NCI-H345 (cell line): ENCODE measurements around the gene MTRR.
"Not testable (repeated sequence)": the region's sequence is repeated elsewhere in the genome, so short reads cannot be mapped to it uniquely, and the experiment has no call there.

Experiments used
- DNase-seq: peaks from one replicate; lab custom pipeline; 2025; lab: John Stamatoyannopoulos, UW

The MTRR gene

DNA sequence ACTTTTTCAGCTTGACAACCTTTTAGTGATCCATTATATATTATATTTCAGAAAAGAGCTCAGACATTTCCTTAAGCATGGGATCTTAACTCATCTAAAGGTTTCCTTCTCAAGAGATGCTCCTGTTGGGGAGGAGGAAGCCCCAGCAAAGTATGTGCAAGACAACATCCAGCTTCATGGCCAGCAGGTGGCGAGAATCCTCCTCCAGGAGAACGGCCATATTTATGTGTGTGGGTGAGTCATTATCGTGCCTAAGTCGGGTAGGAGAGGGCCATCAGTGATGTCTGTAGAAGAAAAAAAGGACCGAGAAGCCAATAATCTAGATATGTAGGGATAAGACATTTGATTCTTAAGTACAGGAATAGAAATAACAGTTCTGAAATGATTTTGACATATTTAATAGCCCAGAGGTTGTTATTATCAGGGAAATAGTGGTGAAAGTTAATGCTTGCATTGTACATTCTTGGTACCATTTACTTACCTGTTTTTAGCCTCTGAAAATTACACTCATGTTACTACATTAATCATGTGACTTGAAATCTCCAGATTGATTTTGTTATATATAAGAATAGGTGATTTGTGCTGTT lies 28.2 kb downstream of the MTRR start:
- DNase-seq = no peak

DNA sequence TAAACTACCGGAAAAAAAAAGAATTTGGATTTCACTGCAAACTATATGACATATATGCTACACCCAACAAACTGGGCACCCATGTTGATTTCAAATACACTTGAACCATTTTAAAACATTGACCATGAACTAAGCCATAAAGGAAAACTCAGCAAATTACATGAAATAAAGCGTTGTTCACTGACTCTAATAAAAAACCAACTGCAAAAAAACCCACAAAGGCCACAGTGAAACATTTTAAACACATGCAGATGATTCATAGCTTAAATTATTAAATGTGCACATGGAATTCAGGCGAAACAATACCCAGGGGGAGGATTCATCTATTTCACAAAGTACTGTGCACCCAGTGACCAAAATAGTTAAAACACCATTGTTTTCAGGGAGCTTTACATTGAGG lies 33.3 kb downstream of the MTRR start:
- DNase-seq = no peak

DNA sequence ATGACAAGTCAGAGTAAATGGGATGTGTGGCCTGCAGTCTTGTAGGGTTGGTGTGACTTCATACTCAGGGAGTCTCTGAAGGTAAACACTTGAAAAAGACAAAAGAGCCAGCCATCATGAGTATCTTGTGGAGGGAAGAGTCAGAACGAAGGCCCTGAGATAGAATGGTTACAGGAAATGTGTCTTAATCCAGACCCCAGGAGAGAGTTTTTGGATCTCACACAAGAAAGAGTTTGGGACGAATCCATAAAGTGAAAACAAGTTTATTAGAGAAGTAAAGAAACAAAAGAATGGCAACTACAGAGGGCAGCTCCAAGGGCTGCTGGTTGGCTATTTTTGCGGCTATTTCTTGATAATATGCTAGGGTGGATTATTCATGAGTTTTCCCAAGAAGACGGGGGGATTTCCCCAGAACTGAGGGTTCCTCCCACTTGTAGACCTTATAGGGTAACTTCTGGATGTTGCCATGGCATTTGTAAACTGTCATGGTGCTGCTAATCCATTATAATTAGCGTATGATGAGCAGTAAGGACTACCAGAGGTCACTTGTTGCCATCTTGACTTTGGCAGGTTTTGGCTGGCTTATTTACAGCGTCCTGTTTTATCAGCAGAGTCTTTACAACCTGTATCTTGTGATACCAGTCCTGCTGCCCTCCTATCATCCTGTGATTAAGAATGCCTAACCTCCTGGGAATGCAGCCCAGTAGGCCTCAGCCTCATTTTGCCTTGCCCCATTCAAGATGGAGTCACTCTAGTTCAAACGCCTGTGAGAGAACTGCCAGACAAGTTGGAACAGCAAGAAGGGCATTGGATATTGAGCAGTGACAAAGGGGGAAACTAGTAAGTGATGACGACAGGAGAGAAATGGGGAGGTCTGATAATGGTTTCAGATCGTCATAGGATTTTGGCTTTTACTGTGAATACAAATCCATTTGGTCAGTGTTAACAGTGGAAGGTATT lies 34.0 kb downstream of the MTRR start:
- no peak for DNase-seq

DNA sequence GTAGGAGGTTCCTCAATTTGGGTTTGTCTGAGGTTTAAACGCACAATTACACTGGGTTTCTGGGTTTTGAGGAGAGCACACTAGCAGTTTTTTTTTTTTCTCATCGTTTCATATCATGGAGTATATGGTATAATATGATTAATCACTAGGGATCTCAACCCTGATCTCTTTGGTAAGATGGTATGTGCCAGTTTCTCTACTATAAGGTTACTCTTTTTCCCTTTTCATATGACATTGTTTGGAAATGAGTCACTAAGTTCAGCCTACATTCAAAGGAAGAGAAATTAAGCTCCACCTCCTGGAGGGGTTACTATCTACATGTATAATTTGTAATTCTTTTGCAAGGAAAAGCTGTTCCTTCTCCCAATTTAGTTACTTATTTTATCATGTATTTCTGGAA lies 35.2 kb downstream of the MTRR start:
- DNase-seq = no peak

DNA sequence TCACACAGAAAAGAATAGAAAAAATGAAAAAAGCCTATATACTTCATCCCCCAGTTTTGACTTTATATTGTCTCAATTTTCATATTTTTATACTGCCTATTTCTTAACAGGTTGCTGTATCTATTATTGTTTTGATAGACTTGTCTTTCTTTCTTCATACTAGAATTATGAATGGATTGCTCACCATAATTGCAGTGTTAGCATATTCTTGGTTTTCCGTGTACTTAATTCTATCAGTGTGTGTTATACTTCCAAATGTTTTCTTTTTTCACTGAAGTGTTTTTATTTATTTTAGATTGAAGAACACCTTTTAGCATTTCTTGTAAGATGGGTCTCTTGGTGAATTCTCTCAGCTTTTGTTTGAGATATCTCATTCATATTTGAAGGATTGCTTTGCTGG lies 38.7 kb downstream of the MTRR start:
- no peak for DNase-seq

DNA sequence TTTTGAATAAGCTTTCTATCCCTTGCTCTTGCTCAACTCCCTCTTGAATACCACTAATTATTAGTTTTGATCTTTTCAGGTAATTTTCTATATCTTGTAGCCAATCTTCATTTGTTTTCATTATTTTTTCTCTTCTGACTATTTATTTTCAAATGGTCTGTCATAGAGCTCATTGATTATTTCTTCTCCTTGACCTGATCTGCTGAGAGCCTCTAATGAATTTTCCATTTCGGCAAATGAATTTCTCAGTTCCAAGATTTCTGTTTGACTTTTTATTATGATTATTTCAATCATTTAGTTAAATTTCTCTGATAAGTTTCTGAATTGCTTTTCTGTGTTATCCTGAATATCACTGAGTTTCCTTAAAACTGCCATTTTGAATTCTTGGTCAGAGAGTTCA lies 39.4 kb downstream of the MTRR start:
- DNase-seq = no peak

DNA sequence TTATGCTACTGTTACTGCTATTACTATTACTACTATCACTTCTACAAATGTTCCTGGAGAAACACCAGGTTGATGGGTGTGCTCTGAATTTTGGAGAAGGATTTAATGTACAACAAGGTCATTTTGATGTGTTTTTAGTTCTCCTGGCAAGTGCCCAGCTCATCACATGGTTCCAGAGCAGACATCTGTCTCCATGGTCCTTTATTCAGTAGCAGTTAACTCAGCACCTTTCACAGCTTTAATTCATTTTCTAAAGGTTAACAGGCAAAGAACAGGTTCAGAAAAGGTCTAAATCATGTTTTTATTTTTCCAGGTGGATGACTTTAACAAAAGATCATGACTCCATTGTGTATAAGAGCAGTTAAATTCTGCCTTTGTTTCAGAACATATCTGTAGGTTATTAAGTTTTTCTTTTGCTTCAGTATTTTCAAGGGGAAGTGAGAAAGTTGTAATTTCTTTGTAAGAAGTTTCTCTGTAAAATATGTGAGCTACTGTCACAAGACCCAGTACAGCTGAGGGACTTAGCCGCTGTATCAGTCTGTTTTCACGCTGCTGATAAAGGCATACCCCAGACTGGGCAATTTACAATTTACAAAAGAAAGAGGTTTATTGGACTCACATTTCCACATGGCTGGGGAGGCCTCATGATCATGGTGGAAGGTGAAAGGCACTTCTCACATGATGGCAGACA lies 41.9 kb downstream of the MTRR start:
- no peak for DNase-seq

DNA sequence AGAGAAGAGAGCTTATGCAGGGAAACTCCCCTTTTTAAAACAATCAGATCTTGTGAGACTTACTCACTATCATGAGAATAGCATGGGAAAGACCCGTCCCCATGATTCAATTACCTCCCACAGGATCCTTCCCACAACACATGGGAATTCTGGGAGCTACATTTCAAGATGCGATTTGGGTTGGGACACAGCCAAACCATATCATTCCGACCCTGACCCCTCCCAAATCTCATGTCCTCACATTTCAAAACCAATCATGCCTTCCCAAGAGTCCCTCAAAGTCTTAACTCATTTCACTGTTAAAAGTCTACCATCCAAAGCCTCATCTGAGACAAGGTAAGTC lies 42.5 kb downstream of the MTRR start:
- DNase-seq = not testable (repeated sequence)

DNA sequence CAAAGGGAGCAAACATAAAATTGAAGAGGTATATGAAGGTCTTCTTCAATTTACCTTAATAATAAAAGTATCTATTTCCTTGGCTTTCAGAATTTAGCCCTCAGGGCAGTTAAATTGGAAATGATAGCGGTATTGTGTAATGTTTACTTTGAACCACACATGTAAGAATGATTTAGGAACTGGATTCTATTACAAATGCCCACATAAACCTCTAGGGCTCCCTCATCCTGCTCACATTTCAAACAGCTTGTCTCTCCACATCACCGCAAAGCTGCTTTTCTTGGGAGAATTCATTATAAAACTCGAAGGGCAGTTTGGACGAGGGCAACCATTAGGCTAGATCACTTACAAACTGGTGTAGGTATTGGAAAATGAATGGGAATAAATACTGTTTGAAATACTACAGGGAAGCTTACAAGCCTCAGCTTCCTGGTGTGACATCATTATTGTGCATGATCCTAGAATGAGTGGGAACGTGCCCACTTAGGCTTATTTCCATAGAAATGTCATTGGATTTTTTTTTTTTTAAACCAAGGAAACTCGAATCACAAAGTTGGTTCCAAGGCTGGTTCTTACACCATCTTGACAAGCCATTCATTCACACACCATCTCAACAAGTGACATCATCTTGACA lies 47.3 kb downstream of the MTRR start:
- DNase-seq = no peak

DNA sequence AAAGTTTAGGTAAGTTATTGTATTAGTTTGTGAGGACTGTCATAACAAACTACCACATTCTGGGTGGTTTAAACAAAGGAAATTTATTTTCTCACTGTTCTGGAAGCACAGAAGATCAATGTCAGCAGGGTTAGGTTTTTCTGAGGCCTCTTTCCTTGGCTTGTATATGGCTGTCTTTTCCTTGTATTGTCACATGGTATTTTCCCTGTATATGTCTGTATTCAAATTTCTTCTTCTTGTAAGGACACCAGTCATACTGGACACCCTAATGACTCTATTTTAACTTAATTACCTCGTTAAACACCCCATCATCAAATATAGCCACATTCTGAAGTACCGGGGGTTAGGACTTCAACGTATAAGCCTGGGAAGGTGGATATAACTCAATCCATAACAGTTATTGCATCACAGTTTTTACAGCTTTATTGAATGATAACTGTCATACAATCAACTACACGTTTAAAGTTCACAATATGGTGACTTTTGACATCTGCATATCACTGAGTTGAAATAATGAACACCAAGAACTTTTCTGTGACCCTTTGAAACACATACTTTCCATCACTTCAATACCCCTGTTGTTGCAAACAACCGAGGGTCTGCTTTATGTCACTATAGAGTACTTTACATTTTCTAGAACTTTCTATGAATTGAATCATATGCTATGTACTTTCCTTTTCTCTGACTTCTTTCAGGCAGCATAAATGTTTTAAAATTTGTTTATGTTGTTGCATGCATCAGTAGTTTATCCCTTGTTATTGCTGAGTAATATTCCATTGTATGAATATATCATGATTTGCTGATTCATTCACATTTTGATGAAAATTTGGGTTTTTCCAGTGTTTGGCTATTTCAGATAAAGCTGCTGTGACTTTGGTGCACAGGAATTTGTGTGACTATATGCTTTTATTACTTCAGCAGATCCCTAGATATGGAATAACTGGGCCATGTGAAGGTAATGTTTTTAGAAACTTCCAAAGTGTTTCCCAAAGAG lies 48.5 kb downstream of the MTRR start:
- DNase-seq = no peak

DNA sequence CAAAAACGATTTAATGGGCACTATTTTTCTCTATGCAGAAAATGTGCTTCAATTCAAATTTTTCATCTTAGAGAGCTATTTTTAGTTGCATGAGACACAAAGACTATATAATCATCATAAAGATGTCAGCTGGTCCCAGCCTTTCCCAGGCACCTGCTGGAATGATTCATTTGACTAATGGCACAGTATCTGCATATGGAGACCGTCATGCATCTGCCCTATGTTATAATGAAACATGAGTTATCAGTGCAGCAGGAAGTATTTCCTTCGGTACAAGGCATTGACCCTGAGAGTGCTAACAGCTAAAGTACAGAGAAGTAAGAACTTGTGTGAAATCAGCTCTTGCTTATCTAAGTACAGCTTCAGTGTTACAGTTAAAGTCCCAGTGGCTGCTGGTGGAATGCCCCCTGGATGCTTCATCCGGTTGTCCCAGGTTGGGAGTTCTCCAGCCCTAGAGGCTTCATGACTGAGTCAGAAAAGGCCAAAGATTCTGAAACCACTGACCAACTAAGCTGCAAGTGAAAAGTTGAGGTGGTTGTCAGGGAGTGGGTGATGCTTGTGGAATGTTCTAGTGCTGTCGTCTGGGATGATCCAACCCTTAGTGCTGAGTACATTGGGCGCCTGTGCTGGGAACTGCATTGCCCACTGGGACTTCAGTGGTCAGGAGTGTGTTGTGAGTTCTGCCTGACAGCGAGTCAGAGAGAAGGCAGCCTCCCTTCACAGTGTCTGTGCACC lies 57.2 kb downstream of the MTRR start:
- no peak for DNase-seq

DNA sequence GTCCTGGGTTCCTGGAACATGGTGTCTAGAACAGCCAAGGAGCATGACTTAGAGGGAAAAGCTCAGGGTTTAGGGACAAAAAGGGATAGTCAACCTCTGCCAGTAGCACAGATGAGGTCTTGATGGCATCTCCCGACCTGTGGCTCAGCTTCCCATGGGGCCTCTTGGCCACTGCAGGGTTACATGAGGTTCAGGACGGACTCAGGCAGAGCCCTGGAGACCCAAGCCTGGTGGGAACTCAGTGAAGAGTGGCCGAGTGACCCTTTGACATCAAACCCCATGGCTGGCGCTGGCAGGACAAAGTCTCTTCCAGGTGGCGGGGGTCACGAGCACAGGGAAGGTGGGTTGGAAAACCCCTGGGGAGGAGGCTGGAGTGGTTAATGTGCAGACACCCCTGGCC lies 57.8 kb downstream of the MTRR start:
- DNase-seq = no peak

DNA sequence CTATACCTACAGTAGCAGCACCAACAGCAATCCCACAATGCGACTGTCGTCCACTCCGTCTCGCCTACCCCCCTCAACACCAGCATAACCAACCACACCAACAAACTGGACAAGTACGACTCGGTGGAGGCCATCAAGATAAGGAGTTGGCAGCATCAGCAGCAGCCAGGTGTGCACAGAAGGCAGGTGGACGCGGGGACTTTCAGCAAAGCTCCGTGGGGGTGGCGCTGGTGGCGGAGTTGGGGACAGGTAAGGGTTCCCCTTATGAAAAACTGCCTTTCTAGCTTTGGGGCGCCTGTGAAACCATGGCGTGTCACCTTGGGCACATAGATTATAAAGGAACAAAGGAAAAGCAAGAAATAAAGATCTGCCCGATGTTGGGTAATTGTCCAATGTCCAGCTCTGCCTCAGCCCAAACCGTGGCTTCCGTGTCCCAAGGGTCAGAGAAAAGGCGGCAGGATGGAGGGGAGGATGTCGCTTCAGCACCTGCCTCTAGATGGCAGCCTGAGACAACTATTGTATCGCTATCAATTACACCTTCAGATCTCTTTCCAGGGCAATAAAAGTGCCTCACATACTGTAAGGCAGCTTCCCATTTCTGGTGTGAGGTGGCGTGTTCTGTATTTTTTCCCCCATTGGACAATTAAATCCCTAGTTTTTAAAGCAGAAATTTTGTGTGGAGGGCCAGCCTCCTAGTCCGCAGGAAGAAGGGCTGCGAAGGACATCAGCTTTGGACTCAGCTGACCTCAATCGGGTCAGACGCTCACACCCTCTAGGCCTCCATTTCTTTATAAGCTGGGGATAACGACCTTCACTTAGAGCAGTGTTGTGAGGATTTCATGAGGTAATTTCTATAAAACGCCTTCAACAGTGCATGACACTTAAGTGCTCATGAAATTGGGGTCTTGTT lies 58.8 kb downstream of the MTRR start:
- DNase-seq = peak; percentile 76

DNA sequence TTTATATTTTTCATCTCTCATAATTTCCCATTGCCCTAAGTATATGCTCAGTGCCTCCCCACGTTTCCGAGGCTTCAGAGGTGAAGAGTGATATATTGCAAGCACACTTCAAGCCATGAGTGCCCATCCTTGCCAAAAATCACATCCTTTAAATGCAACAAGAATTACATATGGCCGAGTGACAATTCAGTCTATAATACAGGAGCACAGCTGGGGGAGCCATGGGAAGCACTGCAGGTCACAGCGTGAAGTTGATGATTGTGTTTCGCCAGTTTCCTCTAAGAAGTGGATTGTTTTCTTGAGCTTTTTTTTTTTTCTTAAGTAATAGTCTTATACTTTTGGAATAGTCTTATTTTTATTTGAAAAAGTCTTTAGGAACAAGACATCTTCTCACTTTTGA lies 61.1 kb downstream of the MTRR start:
- DNase-seq = no peak

DNA sequence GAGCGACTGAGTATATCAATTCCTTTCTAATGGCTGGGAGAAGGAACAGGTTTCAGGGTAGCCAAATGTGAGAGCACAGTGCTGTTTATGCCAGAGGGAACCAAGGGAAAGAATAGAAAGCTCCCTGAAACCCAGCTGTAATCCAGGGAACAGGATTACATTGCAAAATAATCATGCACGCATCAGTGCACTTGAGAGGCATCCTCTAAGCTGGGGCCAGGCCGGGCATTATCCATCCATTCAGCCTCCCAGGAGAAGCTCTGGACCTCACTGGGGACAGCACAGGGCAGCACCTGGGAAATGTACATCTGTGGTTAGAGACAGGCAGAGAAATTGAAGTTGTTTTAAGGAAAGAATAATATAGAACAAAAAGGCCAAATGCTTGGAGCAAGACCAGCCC lies 72.7 kb downstream of the MTRR start:
- DNase-seq = peak; percentile 67

DNA sequence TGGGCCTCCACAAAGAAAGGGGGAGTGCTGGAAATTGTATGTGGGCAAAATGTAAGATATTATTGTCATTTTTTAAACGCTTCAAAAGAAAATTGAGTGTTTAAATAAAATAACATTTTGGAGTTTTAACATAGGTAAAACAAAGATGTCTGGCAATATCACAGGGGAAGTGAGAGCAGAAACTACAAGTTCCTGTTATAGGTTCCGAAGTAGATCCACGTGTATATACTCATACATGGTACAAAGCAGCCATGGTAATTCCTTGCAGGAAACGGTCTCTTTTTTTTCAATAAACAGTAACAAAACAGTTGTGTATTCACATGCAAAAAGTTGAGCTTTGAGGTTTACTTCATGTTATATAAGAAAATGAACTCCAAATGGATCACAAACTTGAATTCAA lies 78.4 kb downstream of the MTRR start:
- no peak for DNase-seq
